NB4 (cell line): ENCODE results near the gene PDE6B.

ENCODE experiments used
- CTCF ChIP-seq: IDR thresholded peaks from one replicate; pipeline ENCODE4 v1.5.1; 2012; ENCODE audit warnings: low read depth, low read length
- POLR2A ChIP-seq: IDR thresholded peaks from 2 replicates; pipeline ENCODE4 v1.6.1; 2011; ENCODE audit warnings: mild to moderate bottlenecking; ENCODE audit not compliant: insufficient read length; ENCODE audit errors: extremely low read depth

- TF ChIP-seq CTCF, result no peak
- TF ChIP-seq POLR2A, result no peak
These were observed 13.2 kb upstream of the PDE6B start for GRCh38 chr4:612052-612748.
